ENCODE data around the gene PBX2.

The PBX2 gene

GRCh38 chr6:32203426-32204267, 13.6 kb upstream of the PBX2 start:
- H3K4me1 ChIP-seq (ENCODE audit: low read length): no peaks in the 10 kb centered on the region
- no peak overlapping the region for H2AFZ ChIP-seq (ENCODE audit: low read length)
- no peak for TF ChIP-seq EZH2phosphoT487 (IDR thresholded peaks at IDR 0.05; ENCODE audit: low read length)
- TF ChIP-seq CTCF (IDR thresholded peaks at IDR 0.05; ENCODE audit: low read length): no peak
- no peaks in the 10 kb centered on the region for H3K9me3 ChIP-seq (replicated peaks; ENCODE audit: insufficient read depth, low read length)
- no peaks in the 10 kb centered on the region for H3K79me2 ChIP-seq (ENCODE audit: low read length)
- H3K9ac ChIP-seq (ENCODE audit: low read length): no peak overlapping the region
- H3K27me3 ChIP-seq (replicated peaks; ENCODE audit: insufficient read depth, low read length): peaks cover 31% of the 10 kb centered on the region
- no peak overlapping the region for H3K4me2 ChIP-seq (ENCODE audit: low read depth, low read length)
- H3K36me3 ChIP-seq (replicated peaks; ENCODE audit: insufficient read depth, low read length): no peaks in the 10 kb centered on the region
- no peak overlapping the region for H3K27ac ChIP-seq (ENCODE audit: low read length)
- no peaks in the 10 kb centered on the region for H3K9me2 ChIP-seq (replicated peaks; ENCODE audit: insufficient read depth, low read length)
- DNase-seq: no peak
- H3K4me3 ChIP-seq (ENCODE audit: low read length): no peak overlapping the region
- no peaks in the 10 kb centered on the region for H4K20me1 ChIP-seq (ENCODE audit: insufficient read depth, low read length)
- H3F3A ChIP-seq (ENCODE audit: insufficient read depth, low read length): no peaks in the 10 kb centered on the region

GRCh38 chr6:32202186-32202585, 12.2 kb upstream of the PBX2 start:
- no peaks in the 10 kb centered on the region for H4K20me1 ChIP-seq (ENCODE audit: insufficient read depth, low read length)
- no peak overlapping the region for H2AFZ ChIP-seq (ENCODE audit: low read length)
- no peaks in the 10 kb centered on the region for H3K4me1 ChIP-seq (ENCODE audit: low read length)
- H3K27me3 ChIP-seq (replicated peaks; ENCODE audit: insufficient read depth, low read length): peaks cover 31% of the 10 kb centered on the region
- H3K9ac ChIP-seq (ENCODE audit: low read length): no peak overlapping the region
- no peaks in the 10 kb centered on the region for H3F3A ChIP-seq (ENCODE audit: insufficient read depth, low read length)
- H3K9me2 ChIP-seq (replicated peaks; ENCODE audit: insufficient read depth, low read length): no peaks in the 10 kb centered on the region
- H3K36me3 ChIP-seq (replicated peaks; ENCODE audit: insufficient read depth, low read length): no peaks in the 10 kb centered on the region
- DNase-seq: no peak
- no peak overlapping the region for H3K4me3 ChIP-seq (ENCODE audit: low read length)
- H3K4me2 ChIP-seq (ENCODE audit: low read depth, low read length): no peak overlapping the region
- TF ChIP-seq EZH2 (optimal IDR thresholded peaks at IDR 0.05; ENCODE audit: low read depth, low read length) (no peak), EZH2phosphoT487 (IDR thresholded peaks at IDR 0.05; ENCODE audit: low read length) (no peak), CTCF (IDR thresholded peaks at IDR 0.05; ENCODE audit: low read length) (no peak)
- H3K79me2 ChIP-seq (ENCODE audit: low read length): no peaks in the 10 kb centered on the region
- no peak overlapping the region for H3K27ac ChIP-seq (ENCODE audit: low read length)
- no peaks in the 10 kb centered on the region for H3K9me3 ChIP-seq (replicated peaks; ENCODE audit: insufficient read depth, low read length)

GRCh38 chr6:32200711-32201475, 10.9 kb upstream of the PBX2 start:
- Histone ChIP-seq H3K27ac (ENCODE audit: low read length) (no peak overlapping the region), H3K27me3 (replicated peaks; ENCODE audit: insufficient read depth, low read length) (peaks cover 28% of the 10 kb centered on the region), H3K9me3 (replicated peaks; ENCODE audit: insufficient read depth, low read length) (no peaks in the 10 kb centered on the region), H3K9ac (ENCODE audit: low read length) (no peak overlapping the region), H3F3A (ENCODE audit: insufficient read depth, low read length) (no peaks in the 10 kb centered on the region), H4K20me1 (ENCODE audit: insufficient read depth, low read length) (no peaks in the 10 kb centered on the region), H3K79me2 (ENCODE audit: low read length) (no peaks in the 10 kb centered on the region), H3K4me1 (ENCODE audit: low read length) (no peaks in the 10 kb centered on the region), H3K9me2 (replicated peaks; ENCODE audit: insufficient read depth, low read length) (no peaks in the 10 kb centered on the region), H2AFZ (ENCODE audit: low read length) (no peak overlapping the region), H3K36me3 (replicated peaks; ENCODE audit: insufficient read depth, low read length) (no peaks in the 10 kb centered on the region), H3K4me2 (ENCODE audit: low read depth, low read length) (no peak overlapping the region), H3K4me3 (ENCODE audit: low read length) (no peak overlapping the region)
- TF ChIP-seq CTCF (IDR thresholded peaks at IDR 0.05; ENCODE audit: low read length): no peak
- no peak for TF ChIP-seq EZH2phosphoT487 (IDR thresholded peaks at IDR 0.05; ENCODE audit: low read length)
- TF ChIP-seq EZH2 (optimal IDR thresholded peaks at IDR 0.05; ENCODE audit: low read depth, low read length): no peak
- DNase-seq: no peak

Measured in MM.1S (cell line).